ENCODE results near the gene TBCE. TPM values are rescaled to one million over a fixed set of nuclear protein-coding genes. Genes with fewer than 3 reads are reported as not detected.

The TBCE gene
- total and polyA plus RNA-seq, 9 of the 15 experiments (the other 6 are each of a cell fraction or from before 2014, with no cell fraction given) = 52.6 to 92.1 (median 82.1) TPM

DNA sequence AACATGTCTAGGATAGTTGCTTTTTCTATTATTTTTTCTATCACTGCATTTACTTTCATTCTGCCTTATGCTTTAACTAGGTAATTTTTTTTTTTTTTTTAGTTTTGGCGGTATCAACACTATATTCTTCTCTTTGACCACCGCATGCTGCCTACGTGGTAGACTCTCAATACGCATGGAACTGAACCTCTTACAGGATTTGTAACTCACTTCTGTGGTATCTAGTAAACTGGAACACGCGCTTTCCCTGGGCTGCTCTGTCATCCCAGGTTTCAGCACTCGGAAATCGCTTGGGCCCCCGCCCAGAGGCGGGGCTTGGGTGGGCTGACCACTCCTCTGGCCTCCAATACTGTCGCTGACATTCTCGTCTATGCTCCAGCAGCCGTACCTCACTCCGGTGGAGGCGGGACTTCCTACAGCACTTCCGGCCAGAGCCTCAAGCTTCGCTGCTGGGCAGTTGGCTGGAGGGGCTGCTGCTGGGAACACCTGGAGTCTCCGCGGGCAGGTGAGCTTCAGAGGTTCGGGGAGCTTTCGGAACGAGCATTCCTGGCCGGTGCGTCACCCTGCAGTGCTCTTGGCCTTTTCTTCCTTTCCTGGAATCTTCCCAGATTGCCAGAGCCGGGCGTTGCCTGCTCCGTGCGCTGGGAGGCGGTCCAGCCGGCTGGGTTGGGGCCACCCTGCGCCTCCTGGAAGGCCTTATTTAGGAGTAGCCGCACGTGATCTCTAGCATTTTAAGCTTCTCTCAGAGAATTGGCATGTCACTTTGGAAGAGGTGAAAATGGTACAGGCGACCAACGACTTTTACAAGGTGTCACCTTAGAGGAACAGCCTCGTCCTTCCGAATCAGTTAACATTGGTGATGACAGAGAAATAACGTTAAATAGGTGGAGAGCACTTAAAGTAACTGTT lies at the start of gene TBCE (continued):
- no peak; a peak in 1 of 4 replicates for TF ChIP-seq NONO (IDR thresholded peaks at IDR 0.05; ENCODE audit: low read depth in 2 of 2, low read length in 1 of 2)
- TF ChIP-seq ZNF134 (CRISPR knock-in tag; conservative IDR thresholded peaks at IDR 0.05) = no peak
- no peak for TF ChIP-seq HNRNPH1 (optimal IDR thresholded peaks at IDR 0.05; ENCODE audit: low read depth, low read length)
- TF ChIP-seq NCOA1 (IDR thresholded peaks at IDR 0.05; ENCODE audit: low read depth) = peak; percentile 61; the same call in 1 of the 2 replicates
- TF ChIP-seq ZBTB8A (IDR thresholded peaks at IDR 0.05; ENCODE audit: partially characterized antibody) = no peak
- TF ChIP-seq ATF4 (CRISPR knock-in tag; IDR thresholded peaks at IDR 0.05) = no peak
- no peak for TF ChIP-seq KLF10 (CRISPR knock-in tag; IDR thresholded peaks at IDR 0.05)
- TF ChIP-seq, protein P1, sequence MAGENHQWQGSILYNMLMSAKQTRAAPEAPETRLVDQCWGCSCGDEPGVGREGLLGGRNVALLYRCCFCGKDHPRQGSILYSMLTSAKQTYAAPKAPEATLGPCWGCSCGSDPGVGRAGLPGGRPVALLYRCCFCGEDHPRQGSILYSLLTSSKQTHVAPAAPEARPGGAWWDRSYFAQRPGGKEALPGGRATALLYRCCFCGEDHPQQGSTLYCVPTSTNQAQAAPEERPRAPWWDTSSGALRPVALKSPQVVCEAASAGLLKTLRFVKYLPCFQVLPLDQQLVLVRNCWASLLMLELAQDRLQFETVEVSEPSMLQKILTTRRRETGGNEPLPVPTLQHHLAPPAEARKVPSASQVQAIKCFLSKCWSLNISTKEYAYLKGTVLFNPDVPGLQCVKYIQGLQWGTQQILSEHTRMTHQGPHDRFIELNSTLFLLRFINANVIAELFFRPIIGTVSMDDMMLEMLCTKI (IDR thresholded peaks at IDR 0.05; ENCODE audit: partially characterized antibody) = no peak
- peak; percentile 80 for TF ChIP-seq CREM (IDR thresholded peaks at IDR 0.05; ENCODE audit: low read depth)
- no peak for TF ChIP-seq YBX1 (IDR thresholded peaks at IDR 0.05)
- TF ChIP-seq PHF20 (IDR thresholded peaks at IDR 0.05; ENCODE audit: partially characterized antibody) = peak; percentile 71
- TF ChIP-seq ZNF444 (CRISPR knock-in tag; IDR thresholded peaks at IDR 0.05) = no peak
- peak; percentile 62 for TF ChIP-seq NFIC (IDR thresholded peaks at IDR 0.05)
- TF ChIP-seq ZNF133 (CRISPR knock-in tag; IDR thresholded peaks at IDR 0.05) = no peak
- TF ChIP-seq, protein P2, sequence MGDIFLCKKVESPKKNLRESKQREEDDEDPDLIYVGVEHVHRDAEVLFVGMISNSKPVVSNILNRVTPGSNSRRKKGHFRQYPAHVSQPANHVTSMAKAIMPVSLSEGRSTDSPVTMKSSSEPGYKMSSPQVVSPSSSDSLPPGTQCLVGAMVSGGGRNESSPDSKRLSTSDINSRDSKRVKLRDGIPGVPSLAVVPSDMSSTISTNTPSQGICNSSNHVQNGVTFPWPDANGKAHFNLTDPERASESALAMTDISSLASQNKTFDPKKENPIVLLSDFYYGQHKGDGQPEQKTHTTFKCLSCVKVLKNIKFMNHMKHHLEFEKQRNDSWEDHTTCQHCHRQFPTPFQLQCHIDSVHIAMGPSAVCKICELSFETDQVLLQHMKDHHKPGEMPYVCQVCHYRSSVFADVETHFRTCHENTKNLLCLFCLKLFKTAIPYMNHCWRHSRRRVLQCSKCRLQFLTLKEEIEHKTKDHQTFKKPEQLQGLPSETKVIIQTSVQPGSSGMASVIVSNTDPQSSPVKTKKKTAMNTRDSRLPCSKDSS (IDR thresholded peaks at IDR 0.05; ENCODE audit: low read depth, partially characterized antibody) = no peak
- no peak for TF ChIP-seq ZNF212 (CRISPR knock-in tag; IDR thresholded peaks at IDR 0.05)
- peak; percentile 61; the same call in 1 of the 2 replicates for TF ChIP-seq ZNF232 (CRISPR knock-in tag; IDR thresholded peaks at IDR 0.05)
- TF ChIP-seq BCL6 (CRISPR knock-in tag; IDR thresholded peaks at IDR 0.05) = no peak
- no peak for TF ChIP-seq ZNF395 (CRISPR knock-in tag; IDR thresholded peaks at IDR 0.05)
- peak; percentile 78 for TF ChIP-seq SAP30 (IDR thresholded peaks at IDR 0.05; ENCODE audit: borderline replicate concordance, insufficient read depth, low read depth, low read length, poor library complexity, severe bottlenecking)
- TF ChIP-seq KLF1 (tag; IDR thresholded peaks at IDR 0.05) = peak; percentile 54; the same call in 1 of the 2 replicates
- no peak for TF ChIP-seq KDM1A (IDR thresholded peaks at IDR 0.05)
- TF ChIP-seq PHB2 (IDR thresholded peaks at IDR 0.05; ENCODE audit: low read depth) = no peak
